DOHH2 (cell line): Measurements from ENCODE around the gene WWTR1.
A peak's percentile ranks its signal among the peaks of the same experiment; 100 is the strongest.

Source experiments
- H3F3A ChIP-seq: fragments of 200-600 bp; sonication (generic), shearing (Covaris generic); 2 replicates; pipeline ENCODE4 v1.6.0; 2016; ENCODE audit warnings: antibody characterized with exemption, mild to moderate bottlenecking; ENCODE audit not compliant: control insufficient read depth, insufficient read depth
- H3K27ac ChIP-seq: fragments of 200-600 bp; sonication (generic); 2 replicates; pipeline ENCODE4 v1.5.1; 2014; ENCODE audit warnings: low read depth, mild to moderate bottlenecking, low read length, moderate library complexity
- H3K27me3 ChIP-seq: fragments of 200-600 bp; sonication (generic); 2 replicates; pipeline ENCODE4 v1.6.1; 2014; ENCODE audit warnings: mild to moderate bottlenecking, low read length, mixed read lengths; ENCODE audit not compliant: control insufficient read depth
- H3K36me3 ChIP-seq: fragments of 200-600 bp; sonication (generic); 2 replicates; pipeline ENCODE4 v1.6.1; 2014; ENCODE audit warnings: mild to moderate bottlenecking, low read length, moderate library complexity, mixed read lengths; ENCODE audit not compliant: control insufficient read depth
- H3K4me1 ChIP-seq: fragments of 200-600 bp; sonication (generic); 2 replicates; pipeline ENCODE4 v1.6.1; 2014; ENCODE audit warnings: mild to moderate bottlenecking, low read length, mixed read lengths; ENCODE audit not compliant: control insufficient read depth
- H3K4me2 ChIP-seq: fragments of 200-600 bp; sonication (generic); 2 replicates; pipeline ENCODE4 v1.6.0; 2014; ENCODE audit warnings: mild to moderate bottlenecking, low read length, moderate library complexity
- H3K4me3 ChIP-seq: fragments of 200-600 bp; sonication (generic); 2 replicates; pipeline ENCODE4 v1.5.1; 2014; ENCODE audit warnings: mild to moderate bottlenecking, low read length, mixed read lengths
- H3K79me2 ChIP-seq: fragments of 200-600 bp; sonication (generic); 2 replicates; pipeline ENCODE4 v1.6.1; 2014; ENCODE audit warnings: mild to moderate bottlenecking, low read length, mixed read lengths; ENCODE audit not compliant: control insufficient read depth
- H3K9me2 ChIP-seq: fragments of 200-600 bp; sonication (generic); replicated peaks from 2 replicates; pipeline ENCODE4 v1.6.1; 2014; ENCODE audit warnings: mild to moderate bottlenecking, low read length, mixed read lengths; ENCODE audit not compliant: control insufficient read depth
- H3K9me3 ChIP-seq: fragments of 200-600 bp; sonication (generic); 2 replicates; pipeline ENCODE4 v1.6.1; 2014; ENCODE audit warnings: antibody characterized with exemption, low read length, mixed read lengths; ENCODE audit not compliant: control insufficient read depth, insufficient read depth
- H4K20me1 ChIP-seq: fragments of 200-600 bp; sonication (generic); 2 replicates; pipeline ENCODE4 v1.6.0; 2014; ENCODE audit warnings: low read depth, mild to moderate bottlenecking, antibody characterized with exemption, low read length, moderate library complexity; ENCODE audit not compliant: control insufficient read depth, insufficient read depth
- CTCF ChIP-seq: fragments of 200-600 bp; sonication (generic); IDR thresholded peaks from one replicate; pipeline ENCODE4 v1.5.1; 2014; ENCODE audit warnings: antibody characterized with exemption, mild to moderate bottlenecking, low read depth, low read length; ENCODE audit not compliant: poor library complexity, severe bottlenecking
- EZH2phosphoT487 ChIP-seq: fragments of 200-600 bp; sonication (generic); IDR thresholded peaks from 2 replicates; pipeline ENCODE4 v1.6.1; 2017; ENCODE audit warnings: borderline replicate concordance, mild to moderate bottlenecking, antibody characterized with exemption, low read length, moderate library complexity, mixed read lengths

The WWTR1 gene

DNA sequence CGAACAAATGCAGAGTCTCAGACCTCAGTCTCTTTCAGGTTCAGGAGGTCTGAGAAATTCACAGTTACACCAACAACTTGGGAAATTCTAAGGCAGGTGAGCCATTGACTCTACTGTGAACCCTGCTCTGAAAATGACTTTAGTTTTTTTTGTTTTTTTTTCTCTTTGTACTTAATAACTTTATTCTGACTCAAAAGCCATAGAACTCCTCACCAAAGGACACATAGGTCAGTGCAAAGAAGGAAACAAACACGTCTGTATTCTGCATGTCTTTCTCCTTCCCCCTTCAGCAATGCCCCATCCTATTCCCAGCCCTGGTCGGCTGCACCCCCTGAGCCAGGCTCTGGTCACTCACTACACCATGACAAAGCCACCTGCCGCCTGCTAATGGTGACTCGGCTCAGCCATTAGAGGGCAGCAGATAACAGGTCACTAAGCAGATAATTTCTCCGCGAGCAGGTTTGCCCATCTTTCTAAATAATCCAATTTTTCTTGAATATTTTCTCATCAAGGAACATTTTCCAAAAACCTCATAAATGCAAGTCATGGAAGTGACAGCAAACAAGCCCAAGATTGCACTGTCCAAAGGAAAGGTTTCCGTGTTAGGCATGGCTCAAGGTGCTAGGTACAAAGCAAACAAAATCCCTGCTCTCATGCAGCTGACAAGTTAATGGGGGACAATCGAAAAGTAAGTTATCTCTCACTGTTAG, 145.6 kb downstream of the WWTR1 start:
- H3F3A ChIP-seq, result no peaks in the 10 kb centered on the region
- TF ChIP-seq EZH2phosphoT487 (no peak), CTCF (peak; percentile 70)
- no peaks in the 10 kb centered on the region for H3K36me3 ChIP-seq
- H3K9me3 ChIP-seq, result no peaks in the 10 kb centered on the region
- H3K27me3 ChIP-seq, result peaks cover 5% of the 10 kb centered on the region; the same call in 1 of the 2 replicates
- H3K27ac ChIP-seq, result no peak overlapping the region
- no peaks in the 10 kb centered on the region for H3K79me2 ChIP-seq
- H3K4me3 ChIP-seq, result no peak overlapping the region
- no peaks in the 10 kb centered on the region for H3K4me1 ChIP-seq
- no peaks in the 10 kb centered on the region for H4K20me1 ChIP-seq
- no peak overlapping the region for H3K4me2 ChIP-seq
- H3K9me2 ChIP-seq, result no peaks in the 10 kb centered on the region

- no peak for TF ChIP-seq EZH2phosphoT487
- TF ChIP-seq CTCF, result no peak
- Histone ChIP-seq H3F3A (no peaks in the 10 kb centered on the region), H3K4me1 (no peaks in the 10 kb centered on the region)
Measured at GRCh38 chr3:149511040-149511626, 146.7 kb downstream of the WWTR1 start.

DNA sequence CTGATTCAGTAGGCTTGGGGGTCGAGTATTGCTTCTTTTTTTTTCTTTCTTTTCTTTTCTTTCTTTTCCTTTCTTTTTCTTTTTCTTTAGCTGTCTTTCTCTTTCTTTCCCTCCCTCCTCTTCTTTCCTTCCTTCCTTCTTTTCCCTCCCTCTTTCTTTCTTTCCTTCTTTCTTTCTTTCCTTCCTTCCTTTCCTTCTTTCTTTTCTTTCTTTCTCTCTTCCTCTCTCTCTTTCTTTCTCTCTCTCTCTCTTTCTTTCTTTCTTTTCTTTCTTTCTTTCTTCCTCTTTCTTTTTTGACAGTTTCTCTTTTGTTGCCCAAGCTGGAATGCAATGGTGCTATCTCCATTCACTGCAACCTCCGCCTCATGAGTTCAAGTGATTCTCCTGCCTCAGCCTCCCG, 147.3 kb downstream of the WWTR1 start:
- TF ChIP-seq EZH2phosphoT487, result no peak
- no peak for TF ChIP-seq CTCF
- H3K27me3 ChIP-seq, result peaks cover 5% of the 10 kb centered on the region

More at GRCh38 chr3:149511040-149511626, 146.7 kb downstream of the WWTR1 start:
- no peaks in the 10 kb centered on the region for H3K9me2 ChIP-seq
- no peaks in the 10 kb centered on the region for H3K36me3 ChIP-seq
- H3K4me2 ChIP-seq, result no peak overlapping the region
- peaks cover 5% of the 10 kb centered on the region for H3K27me3 ChIP-seq
- H4K20me1 ChIP-seq, result no peaks in the 10 kb centered on the region
- H3K9me3 ChIP-seq, result no peaks in the 10 kb centered on the region
- H3K27ac ChIP-seq, result no peak overlapping the region
- H3K79me2 ChIP-seq, result no peaks in the 10 kb centered on the region
- H3K4me3 ChIP-seq, result no peak overlapping the region

More for the DNA sequence above, 147.3 kb downstream of the WWTR1 start:
- Histone ChIP-seq H3K27ac (no peak overlapping the region), H3K36me3 (no peaks in the 10 kb centered on the region), H3K4me1 (no peaks in the 10 kb centered on the region), H3K9me3 (no peaks in the 10 kb centered on the region), H4K20me1 (no peaks in the 10 kb centered on the region), H3K4me2 (no peak overlapping the region), H3F3A (no peaks in the 10 kb centered on the region), H3K9me2 (no peaks in the 10 kb centered on the region), H3K79me2 (no peaks in the 10 kb centered on the region), H3K4me3 (no peak overlapping the region)
